Sigmoid colon (tissue), 4 donors: ENCODE results near the gene ZWILCH.

Experiments
- EP300 ChIP-seq, 4 donors: sonication (generic); formaldehyde crosslinking; IDR thresholded peaks; one replicate each; pipeline ENCODE4 v1.6.1; 2017; ENCODE audit warnings: antibody characterized with exemption in 4 of 4
- POLR2A ChIP-seq, 2 donors: fragments of 450-650 bp; IDR thresholded peaks; one replicate each; pipeline ENCODE4 v1.6.1; 2016; ENCODE audit warnings: antibody characterized with exemption in 2 of 2, mild to moderate bottlenecking in 2 of 2, moderate library complexity in 2 of 2
- POLR2AphosphoS5 ChIP-seq, 4 donors: sonication (generic); formaldehyde crosslinking; IDR thresholded peaks; one replicate each; pipeline ENCODE4 v1.6.1; 2017; ENCODE audit warnings: antibody characterized with exemption in 4 of 4
- TF ChIP-seq, protein P1 (sequence below), 4 experiments: fragments of 450-650 bp in 3 of 4; fragments of 200-600 bp in 1 of 4; IDR thresholded peaks; one replicate each; pipeline ENCODE4 v1.5.1; 2016 to 2019; ENCODE audit warnings: antibody characterized with exemption in 4 of 4, mild to moderate bottlenecking in 3 of 4, moderate library complexity in 2 of 4

DNA sequence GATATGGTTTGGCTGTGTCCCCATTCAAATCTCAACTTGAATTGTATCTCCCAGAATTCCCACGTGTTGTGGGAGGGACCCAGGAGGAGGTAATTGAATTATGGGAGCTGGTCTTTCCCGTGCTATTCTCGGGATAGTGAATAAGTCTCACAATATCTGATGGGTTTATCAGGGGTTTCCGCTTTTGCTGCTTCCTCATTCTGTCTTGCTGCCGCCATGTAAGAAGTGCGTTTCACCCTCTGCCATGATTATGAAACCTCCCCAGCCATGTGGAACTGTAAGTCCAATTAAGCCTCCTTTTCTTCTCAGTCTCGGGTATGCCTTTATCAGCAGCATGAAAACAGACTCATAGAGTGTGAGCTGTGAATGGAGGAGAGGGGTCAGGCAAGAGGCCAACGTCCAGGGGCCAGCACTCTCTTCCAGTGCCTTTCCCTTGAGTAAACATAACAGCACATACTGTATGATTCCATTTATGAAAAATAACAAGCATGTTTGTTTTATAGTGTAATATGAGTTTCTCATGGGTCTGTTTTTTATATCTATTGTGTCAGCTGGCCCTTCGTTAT is 76.9 kb downstream of the ZWILCH start:
- TF ChIP-seq, protein P1, sequence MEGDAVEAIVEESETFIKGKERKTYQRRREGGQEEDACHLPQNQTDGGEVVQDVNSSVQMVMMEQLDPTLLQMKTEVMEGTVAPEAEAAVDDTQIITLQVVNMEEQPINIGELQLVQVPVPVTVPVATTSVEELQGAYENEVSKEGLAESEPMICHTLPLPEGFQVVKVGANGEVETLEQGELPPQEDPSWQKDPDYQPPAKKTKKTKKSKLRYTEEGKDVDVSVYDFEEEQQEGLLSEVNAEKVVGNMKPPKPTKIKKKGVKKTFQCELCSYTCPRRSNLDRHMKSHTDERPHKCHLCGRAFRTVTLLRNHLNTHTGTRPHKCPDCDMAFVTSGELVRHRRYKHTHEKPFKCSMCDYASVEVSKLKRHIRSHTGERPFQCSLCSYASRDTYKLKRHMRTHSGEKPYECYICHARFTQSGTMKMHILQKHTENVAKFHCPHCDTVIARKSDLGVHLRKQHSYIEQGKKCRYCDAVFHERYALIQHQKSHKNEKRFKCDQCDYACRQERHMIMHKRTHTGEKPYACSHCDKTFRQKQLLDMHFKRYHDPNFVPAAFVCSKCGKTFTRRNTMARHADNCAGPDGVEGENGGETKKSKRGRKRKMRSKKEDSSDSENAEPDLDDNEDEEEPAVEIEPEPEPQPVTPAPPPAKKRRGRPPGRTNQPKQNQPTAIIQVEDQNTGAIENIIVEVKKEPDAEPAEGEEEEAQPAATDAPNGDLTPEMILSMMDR (IDR thresholded peaks at IDR 0.05) = no peak
- TF ChIP-seq POLR2A (IDR thresholded peaks at IDR 0.05) (no peak), POLR2AphosphoS5 (IDR thresholded peaks at IDR 0.05) (no peak), EP300 (IDR thresholded peaks at IDR 0.05) (no peak)
